NT2/D1 (cell line): ENCODE measurements around the gene IGFBP5.

Experiments used
- SUZ12 ChIP-seq: IDR thresholded peaks from 2 replicates; pipeline ENCODE4 v1.6.1; 2011; ENCODE audit not compliant: insufficient read length, insufficient read depth; ENCODE audit errors: extremely low read depth
- YY1 ChIP-seq: IDR thresholded peaks from 2 replicates; pipeline ENCODE4 v1.6.1; 2011; ENCODE audit not compliant: insufficient read length, insufficient read depth
- ZNF274 ChIP-seq: IDR thresholded peaks from 2 replicates; pipeline ENCODE4 v1.6.1; 2011; ENCODE audit warnings: mild to moderate bottlenecking, low read depth, low read length

- TF ChIP-seq SUZ12: no peak
- TF ChIP-seq YY1: no peak
- no peak for TF ChIP-seq ZNF274
Measured at GRCh38 chr2:216698293-216698692, 2.9 kb upstream of the IGFBP5 start.
